Nephron progenitor cell (in vitro differentiated cells): ENCODE data around the gene HSPBP1.
A peak's percentile ranks its signal among the peaks of the same experiment; 100 is the strongest.

Experiments
- DNase-seq: peaks from one replicate; pipeline ENCODE4 v3.0.0; 2021
- H3K27ac Mint-ChIP-seq: 2 replicates; pipeline ENCODE4 v1.8.0; 2021; ENCODE audit warnings: mild to moderate bottlenecking, moderate library complexity, mixed read lengths
- H3K27me3 Mint-ChIP-seq: 2 replicates; pipeline ENCODE4 v1.8.0; 2021; ENCODE audit warnings: mild to moderate bottlenecking, low read depth, mixed read lengths; ENCODE audit not compliant: poor library complexity
- H3K36me3 Mint-ChIP-seq: 2 replicates; pipeline ENCODE4 v1.8.0; 2021; ENCODE audit warnings: low read depth, mixed read lengths
- H3K4me1 Mint-ChIP-seq: 2 replicates; pipeline ENCODE4 v1.8.0; 2021; ENCODE audit warnings: mixed read lengths
- H3K4me3 Mint-ChIP-seq: 2 replicates; pipeline ENCODE4 v1.8.0; 2021; ENCODE audit warnings: mild to moderate bottlenecking, moderate library complexity, mixed read lengths
- H3K9me3 Mint-ChIP-seq: 2 replicates; pipeline ENCODE4 v1.8.0; 2021; ENCODE audit warnings: mild to moderate bottlenecking, moderate library complexity, mixed read lengths
- TF ChIP-seq, protein P1 (sequence below): fragments of 200-600 bp; sonication (generic); IDR thresholded peaks from 2 replicates; pipeline ENCODE4 v1.5.0; 2021; ENCODE audit warnings: antibody characterized with exemption

The HSPBP1 gene

DNA sequence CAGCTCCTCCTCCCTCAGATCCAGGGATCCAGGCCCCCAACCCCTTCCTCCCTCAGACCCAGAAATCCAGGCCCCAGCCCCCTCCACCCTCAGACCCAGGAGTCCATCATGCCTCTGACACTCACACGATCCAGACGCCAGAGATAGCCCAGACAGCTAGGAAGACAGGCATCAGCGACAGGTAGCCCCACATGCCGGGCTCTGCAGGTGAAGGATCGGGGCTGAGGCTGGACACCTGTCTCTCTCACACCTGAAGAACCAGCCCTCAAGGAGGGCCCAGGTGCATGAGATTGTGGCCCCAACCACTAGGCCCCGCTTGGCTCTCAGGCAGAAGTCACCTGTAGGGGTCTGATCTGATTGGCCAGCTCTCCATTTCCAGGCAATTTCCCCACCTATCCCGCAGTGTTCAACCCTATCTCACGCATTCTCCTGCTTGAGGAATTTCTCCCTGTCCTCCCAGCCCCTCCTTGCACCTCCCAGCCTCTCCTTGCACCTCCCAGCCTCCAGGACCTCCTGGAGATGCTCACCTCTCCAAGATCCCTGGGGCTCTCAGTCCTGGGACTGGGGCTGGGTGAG lies 41.0 kb upstream of the HSPBP1 start:
- peaks cover 15% of the 10 kb centered on the region for H3K27me3 Mint-ChIP-seq
- H3K27ac Mint-ChIP-seq, result no peak overlapping the region
- peaks cover 32% of the 10 kb centered on the region for H3K4me1 Mint-ChIP-seq

GRCh38 chr19:55319785-55320184 lies 39.9 kb upstream of the HSPBP1 start:
- no peaks in the 10 kb centered on the region for H3K36me3 Mint-ChIP-seq
- H3K27me3 Mint-ChIP-seq, result peaks cover 15% of the 10 kb centered on the region
- TF ChIP-seq, protein P1, sequence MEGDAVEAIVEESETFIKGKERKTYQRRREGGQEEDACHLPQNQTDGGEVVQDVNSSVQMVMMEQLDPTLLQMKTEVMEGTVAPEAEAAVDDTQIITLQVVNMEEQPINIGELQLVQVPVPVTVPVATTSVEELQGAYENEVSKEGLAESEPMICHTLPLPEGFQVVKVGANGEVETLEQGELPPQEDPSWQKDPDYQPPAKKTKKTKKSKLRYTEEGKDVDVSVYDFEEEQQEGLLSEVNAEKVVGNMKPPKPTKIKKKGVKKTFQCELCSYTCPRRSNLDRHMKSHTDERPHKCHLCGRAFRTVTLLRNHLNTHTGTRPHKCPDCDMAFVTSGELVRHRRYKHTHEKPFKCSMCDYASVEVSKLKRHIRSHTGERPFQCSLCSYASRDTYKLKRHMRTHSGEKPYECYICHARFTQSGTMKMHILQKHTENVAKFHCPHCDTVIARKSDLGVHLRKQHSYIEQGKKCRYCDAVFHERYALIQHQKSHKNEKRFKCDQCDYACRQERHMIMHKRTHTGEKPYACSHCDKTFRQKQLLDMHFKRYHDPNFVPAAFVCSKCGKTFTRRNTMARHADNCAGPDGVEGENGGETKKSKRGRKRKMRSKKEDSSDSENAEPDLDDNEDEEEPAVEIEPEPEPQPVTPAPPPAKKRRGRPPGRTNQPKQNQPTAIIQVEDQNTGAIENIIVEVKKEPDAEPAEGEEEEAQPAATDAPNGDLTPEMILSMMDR, result no peak
- no peak overlapping the region for H3K27ac Mint-ChIP-seq
- DNase-seq, result peak; percentile 81
- no peaks in the 10 kb centered on the region for H3K9me3 Mint-ChIP-seq
- H3K4me1 Mint-ChIP-seq, result peaks cover 31% of the 10 kb centered on the region
- peak overlapping the region; percentile 79 for H3K4me3 Mint-ChIP-seq

More for the DNA sequence above, 41.0 kb upstream of the HSPBP1 start:
- Mint-ChIP-seq H3K36me3 (no peaks in the 10 kb centered on the region), H3K9me3 (no peaks in the 10 kb centered on the region), H3K4me3 (no peak overlapping the region)
- TF ChIP-seq, protein P1, result no peak
- DNase-seq, result no peak

- Mint-ChIP-seq H3K4me3 (no peak overlapping the region), H3K36me3 (peaks cover 7% of the 10 kb centered on the region), H3K27me3 (peaks cover 7% of the 10 kb centered on the region), H3K4me1 (peaks cover 33% of the 10 kb centered on the region), H3K9me3 (no peaks in the 10 kb centered on the region), H3K27ac (no peak overlapping the region)
- TF ChIP-seq, protein P1, result no peak
- DNase-seq, result no peak
Observed at GRCh38 chr19:55316646-55317045, 36.7 kb upstream of the HSPBP1 start.

GRCh38 chr19:55315956-55316525 lies 36.1 kb upstream of the HSPBP1 start:
- Mint-ChIP-seq H3K9me3 (no peaks in the 10 kb centered on the region), H3K4me1 (peaks cover 33% of the 10 kb centered on the region), H3K36me3 (peaks cover 7% of the 10 kb centered on the region), H3K27ac (no peak overlapping the region), H3K4me3 (no peak overlapping the region), H3K27me3 (peaks cover 7% of the 10 kb centered on the region)
- TF ChIP-seq, protein P1, result no peak
- DNase-seq, result no peak

- H3K27ac Mint-ChIP-seq, result peak overlapping the region; percentile 92
- no peak overlapping the region for H3K4me3 Mint-ChIP-seq
- H3K36me3 Mint-ChIP-seq, result peaks cover 16% of the 10 kb centered on the region
- peaks cover 26% of the 10 kb centered on the region for H3K4me1 Mint-ChIP-seq
- H3K9me3 Mint-ChIP-seq, result no peaks in the 10 kb centered on the region
- peaks cover 3% of the 10 kb centered on the region for H3K27me3 Mint-ChIP-seq
- no peak for DNase-seq
- TF ChIP-seq, protein P1, result no peak
Observed at GRCh38 chr19:55314396-55314795, 34.5 kb upstream of the HSPBP1 start.
